Measurements from ENCODE around the gene ARRB1.
"Not testable (repeated sequence)": the region's sequence is repeated elsewhere in the genome, so short reads cannot be mapped to it uniquely, and the experiment has no call there.

Gene ARRB1

DNA sequence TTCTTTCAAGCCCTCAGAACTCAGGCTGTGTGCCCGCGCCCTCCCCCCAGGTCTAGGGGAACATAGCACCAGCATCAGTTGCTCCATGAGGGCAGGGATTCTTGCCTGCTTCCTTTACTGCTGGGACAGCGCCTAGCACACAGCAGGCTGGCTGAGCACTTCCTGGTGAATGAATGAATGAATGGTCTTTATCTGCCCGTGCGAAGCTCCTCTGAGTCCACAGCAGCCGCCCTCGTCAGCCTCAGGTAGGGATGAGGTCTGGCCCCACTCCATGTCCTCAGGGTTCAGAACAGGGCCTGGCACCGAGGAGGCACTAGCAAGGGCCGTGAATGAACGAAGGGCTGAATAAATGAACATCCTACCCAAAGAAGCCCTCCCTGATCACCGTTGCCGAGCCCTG, 27.3 kb downstream of the ARRB1 start:
- no peak for DNase-seq (ENCODE audit: low read depth in 2 of 2)

DNA sequence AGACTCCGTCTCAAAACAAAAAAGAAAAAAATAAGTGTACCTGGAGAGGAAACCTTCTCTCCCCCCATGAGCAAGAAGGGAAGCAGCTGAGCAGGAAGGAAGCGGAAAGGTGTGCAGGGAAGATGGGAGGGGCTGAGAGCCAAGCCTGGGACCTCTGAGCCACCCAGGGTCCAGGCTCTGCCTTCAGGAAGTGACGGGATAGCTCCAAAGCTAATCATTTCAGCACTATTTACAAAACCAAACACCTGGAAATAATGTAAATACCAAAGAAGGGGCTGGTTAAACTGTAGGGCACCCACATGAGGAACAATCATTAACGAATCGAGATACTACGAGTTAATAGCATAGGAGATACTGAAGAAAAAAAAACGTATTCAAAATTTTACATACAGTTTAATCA, 27.9 kb downstream of the ARRB1 start:
- no peak for DNase-seq (ENCODE audit: low read depth in 2 of 2)

DNA sequence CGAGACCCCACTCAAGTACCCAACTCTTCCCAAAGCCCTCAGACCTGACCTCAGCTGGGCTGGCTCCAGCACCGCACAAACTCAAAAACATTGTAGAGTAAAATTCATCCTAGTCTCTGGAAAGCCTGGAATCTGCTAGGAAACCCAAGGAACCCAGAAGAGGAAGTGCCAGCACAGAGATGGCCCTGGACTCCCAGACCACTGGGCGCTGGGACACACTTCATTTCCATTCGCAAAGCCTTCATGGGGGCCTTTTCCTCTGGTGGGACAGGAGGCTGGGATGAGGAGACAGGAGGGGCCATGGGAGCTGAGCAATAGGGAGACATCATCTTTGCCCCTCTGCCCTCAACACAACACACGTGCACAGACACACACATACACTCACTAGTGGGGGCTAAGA, 30.8 kb downstream of the ARRB1 start:
- no peak for DNase-seq (ENCODE audit: low read depth in 2 of 2)

DNA sequence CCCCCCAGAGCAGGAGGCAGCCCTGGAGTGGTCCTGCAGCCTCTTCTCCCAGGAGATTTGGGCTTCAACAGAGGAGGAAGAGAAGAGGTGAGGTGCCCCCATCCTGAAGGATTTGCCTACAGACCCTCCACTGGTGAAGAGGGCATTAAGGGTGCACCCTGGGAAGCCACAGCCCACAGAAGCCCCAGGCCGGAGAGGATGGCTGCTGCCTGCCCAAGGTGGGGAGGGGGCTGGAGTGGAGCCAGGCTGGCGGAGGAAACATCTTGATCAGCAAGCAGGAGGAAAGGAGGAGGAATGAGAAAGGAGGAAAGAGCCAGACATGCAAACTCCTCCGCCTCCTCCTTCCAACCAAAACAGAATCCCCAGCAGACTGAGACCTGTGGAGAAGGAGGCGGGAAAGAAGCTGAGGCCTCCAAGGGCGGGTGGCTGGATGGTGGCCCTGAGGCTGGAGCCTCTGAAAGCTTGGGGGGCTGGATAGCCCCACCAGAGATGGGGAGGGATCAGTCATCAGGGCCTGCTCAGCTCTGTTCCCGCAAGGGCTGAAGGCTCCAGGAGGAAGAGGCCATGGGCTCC, 31.3 kb downstream of the ARRB1 start:
- no peak for DNase-seq (ENCODE audit: low read depth in 2 of 2)

DNA sequence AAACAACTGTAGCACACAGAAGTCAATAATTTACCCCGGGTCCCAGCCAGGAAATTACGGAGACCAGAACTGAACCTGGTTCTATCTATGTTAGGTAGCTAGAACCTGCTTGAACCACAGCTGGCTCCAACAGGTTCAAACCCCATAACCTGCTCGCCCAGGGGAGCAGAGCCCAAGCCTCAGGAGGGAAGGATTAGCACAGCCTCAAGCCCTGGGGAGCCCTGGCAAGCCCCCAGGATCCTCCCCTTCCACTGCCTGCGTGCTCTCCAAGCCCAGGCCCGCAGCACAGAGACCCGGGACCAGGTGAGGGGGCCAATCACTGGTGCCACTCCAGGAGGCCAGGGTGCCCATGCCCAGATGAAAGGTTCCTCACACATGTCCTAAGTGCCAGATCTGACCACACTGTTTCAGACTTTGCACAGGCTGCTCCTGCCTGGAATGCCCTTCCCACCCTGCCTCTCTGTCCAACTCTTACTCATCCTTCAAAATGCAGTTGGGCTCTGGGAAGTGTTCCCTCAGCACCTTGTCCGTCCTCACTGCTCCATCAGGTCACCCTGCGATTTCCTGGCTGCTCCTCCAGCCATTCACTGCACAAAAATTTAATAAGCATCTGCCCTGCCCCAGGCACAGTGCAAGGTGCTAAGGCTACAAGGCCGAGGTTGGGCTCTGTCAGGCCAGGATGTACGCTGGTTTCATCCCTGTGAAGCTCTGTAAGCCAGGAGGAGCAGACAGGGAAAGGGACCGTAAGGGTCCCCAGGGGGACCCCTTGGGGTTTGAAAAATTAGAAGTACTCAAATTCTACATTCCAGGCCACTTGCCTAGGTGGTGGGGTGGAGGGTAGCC, 32.2 kb downstream of the ARRB1 start:
- no peak for DNase-seq (ENCODE audit: low read depth in 2 of 2)

DNA sequence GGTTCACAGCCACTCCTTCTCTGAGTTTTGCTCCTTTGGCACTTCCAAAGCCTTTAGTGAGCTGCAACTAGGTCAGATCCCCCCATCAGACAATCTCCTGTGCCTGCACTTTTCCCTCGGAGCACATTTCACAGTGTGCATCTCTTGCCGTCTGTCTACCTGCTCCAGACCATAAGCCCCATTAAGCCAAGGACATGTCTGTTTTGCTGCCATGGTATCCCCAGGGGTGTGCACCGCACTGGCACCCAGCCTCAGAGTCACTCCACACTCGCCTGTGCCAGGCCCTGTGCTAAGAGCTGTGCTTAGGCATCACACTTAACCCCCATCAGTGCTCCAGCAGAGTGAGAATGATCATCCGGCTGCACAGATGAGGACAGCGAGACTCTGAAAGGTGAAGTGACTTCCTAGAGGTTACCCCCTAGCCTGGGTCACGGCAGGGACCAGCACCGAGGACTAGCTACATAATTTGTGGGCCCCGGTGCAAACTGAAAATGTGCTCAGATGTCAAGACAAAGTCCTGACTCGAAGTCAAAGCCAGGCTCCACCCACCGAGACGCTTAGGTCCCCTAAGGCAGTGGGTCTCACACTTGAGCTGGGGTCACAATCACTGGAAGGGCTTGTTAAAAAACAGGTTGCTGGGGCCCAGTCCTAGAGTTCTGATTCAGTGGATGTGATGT, 33.9 kb downstream of the ARRB1 start:
- DNase-seq (ENCODE audit: low read depth in 2 of 2), result no peak

DNA sequence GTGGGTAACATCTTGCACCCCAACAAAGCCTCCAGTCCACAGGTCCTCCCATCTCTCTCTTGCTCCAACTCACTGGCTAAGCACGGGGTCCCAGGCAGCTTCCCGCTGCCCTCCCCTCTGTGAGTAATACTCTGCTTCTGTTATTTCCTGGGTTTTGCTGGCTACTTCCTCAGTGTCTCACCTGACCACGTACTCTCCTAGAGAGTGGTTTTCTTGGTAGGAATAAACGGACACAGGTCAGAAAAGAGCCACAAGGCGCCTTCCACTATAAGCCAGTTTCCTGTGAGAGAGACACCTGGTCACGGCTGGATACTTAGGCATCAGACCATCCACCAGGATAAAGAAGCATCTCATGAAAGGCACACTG, 36.0 kb downstream of the ARRB1 start:
- no peak for DNase-seq (ENCODE audit: low read depth in 2 of 2)

DNA sequence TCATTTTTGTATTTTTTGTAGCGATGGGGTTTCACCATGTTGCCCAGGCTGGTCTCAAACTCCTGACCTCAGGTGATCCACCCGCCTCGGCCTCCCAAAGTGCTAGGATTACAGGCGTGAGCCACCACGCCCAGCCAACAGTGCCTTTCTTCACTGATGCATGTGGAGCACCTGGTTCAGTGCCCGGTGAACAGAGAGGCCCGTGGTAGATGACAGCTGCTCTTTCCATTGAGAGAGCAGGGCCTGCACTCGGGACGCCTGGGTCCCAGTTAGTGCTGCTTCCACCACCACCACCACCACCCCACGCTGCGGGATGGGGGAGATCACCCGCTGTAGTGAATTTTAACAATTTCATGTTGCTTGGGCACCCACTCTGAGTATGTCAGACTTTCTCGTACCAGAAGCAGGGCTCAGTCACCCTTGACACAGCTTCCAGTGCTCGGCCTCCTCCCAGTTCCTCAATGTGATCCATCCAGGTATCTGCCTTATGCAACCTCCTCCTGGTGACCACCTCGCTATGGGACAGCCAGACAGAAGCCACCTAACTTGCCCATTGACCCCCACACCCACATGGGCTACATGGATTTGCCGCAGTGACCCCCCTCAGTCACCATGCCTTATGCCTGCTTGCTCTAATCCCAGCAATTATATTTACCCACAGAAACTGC, 36.6 kb downstream of the ARRB1 start:
- DNase-seq (ENCODE audit: low read depth in 2 of 2), result no peak

DNA sequence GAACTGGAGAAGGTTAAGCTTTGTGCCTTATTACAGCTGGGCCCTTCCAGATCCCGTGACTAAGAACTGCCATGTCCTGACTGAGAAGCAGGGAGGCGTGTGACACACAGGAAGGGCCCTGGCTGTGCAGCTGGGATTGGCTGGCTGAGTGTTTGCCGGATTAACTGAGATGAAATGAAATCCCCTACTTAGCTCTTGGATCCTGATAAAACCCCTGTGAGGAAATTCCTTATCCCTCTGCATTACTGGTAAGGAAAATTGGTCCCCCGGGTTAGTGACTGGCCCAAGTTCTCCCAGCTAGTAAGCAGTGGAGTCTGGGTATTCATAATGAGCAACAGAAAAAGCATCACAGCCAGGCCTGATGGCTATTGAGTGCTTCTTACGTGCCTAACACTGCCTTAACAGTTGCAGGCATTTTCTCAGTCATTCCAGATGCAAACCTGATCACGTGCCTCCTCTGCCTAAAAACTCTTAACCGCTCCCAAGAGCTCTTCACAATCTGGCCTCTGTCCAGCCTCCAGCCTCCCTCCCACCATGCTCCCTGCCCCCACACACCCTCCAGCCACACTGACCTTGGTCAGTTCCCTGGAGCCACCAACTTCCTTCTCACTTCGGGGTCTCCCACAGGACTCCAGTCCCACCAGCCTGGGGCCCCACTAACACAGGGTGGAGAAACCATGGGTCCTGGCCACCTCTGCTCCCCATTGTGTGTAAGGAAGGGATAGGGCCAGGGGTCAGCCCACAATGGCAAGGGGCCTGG, 37.8 kb downstream of the ARRB1 start:
- DNase-seq (ENCODE audit: low read depth in 2 of 2), result no peak

DNA sequence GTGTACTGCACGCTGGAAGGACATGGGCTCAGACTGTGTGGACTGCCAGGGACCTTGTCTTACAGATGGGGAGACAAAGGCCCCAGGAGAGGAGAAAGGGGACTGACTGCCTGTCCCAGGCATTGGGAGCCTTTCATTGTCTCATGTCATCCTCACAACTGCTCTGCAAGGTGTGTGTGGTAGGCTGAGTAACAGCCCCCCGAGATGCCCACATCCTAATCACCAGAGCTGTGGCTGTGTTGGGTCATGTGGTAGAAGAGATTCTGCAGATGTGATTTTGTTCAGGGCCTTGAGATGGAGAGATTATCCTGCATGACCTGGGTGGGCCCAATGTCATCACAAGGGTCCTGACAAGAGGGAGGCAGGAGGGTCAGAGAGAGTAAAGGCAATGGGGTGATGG, 39.1 kb downstream of the ARRB1 start:
- no peak for DNase-seq (ENCODE audit: low read depth in 2 of 2)

DNA sequence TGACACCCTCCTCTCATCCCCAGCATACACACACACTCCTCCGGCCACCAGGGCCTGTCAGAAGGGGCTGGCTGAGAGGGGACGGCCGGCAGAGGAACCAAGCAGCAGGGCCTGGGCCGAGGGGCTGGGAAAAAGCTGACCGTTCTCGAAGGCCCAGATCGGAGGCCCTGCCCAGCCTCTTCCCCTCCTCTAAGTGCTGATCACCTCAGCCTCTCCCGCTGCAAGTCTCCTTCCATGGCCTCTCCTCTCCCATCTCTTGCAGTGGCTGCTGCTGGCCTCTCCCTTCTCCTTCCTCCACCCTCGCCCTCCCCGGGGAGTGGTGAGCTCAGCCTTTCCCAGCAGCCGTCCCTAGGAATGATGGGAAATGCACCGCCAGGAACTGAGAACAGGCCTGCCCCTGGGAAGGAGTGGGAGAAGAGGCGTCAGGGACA, 39.6 kb downstream of the ARRB1 start:
- DNase-seq (ENCODE audit: low read depth in 2 of 2), result no peak

DNA sequence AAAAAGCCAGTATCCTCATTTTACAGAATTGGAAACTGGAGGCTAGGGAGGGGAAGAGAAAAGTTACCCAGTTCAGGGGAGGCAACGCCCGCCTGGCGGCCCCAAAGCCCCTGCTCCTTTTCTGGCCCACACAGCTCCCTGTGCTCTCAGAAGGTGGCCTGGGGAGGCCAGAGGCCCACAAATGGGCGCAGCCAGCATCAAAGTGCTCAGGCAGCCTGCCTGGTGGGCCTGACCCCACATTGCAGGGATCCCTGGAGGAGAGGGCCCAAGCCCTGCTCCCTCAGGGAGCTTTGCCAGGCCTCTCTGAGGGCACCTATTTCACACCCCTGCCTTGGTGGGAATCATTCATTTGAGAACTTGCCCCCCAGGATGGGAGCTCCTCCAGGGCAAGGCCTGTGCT, 42.5 kb downstream of the ARRB1 start:
- no peak for DNase-seq (ENCODE audit: low read depth in 2 of 2)

DNA sequence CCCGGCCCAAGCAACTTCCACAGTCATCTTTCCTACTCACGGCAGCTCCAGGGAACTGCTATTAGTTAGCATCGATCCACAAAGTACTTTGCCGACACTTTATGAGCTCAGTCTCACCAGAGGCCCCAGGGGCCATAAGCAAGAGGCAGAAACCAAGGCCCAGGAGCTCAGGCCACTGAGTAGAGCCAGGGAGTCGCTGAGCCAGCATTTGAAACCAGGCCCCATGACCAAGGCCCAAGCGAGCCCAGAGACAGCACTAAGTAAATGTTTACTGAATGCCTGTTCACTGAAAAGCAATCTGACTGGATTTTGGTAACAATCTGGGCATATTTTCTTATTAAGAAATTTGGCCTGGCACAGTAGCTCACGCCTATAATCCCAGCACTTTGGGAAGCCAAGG, 43.3 kb downstream of the ARRB1 start:
- DNase-seq (ENCODE audit: low read depth in 2 of 2), result no peak

DNA sequence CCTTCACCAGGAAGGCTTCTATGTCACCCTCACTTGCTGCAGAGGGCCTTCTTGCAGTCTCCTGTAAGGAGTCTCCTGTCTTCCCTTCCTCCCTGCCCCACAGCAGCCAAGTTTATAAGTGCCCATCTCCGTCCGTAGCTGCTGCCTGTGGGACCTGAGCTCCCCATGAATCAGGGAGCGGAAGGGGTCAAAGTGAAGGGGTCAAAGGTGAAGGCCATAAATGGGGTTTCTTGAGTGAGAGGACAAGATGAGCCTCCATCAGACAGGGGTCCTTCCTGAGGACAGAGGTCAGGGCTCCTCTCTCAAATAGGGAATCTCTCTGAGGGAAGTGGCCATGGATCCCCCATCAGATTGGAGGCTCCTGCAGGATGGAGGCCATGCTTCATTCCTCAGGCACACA, 44.4 kb downstream of the ARRB1 start:
- DNase-seq (ENCODE audit: low read depth in 2 of 2), result no peak

DNA sequence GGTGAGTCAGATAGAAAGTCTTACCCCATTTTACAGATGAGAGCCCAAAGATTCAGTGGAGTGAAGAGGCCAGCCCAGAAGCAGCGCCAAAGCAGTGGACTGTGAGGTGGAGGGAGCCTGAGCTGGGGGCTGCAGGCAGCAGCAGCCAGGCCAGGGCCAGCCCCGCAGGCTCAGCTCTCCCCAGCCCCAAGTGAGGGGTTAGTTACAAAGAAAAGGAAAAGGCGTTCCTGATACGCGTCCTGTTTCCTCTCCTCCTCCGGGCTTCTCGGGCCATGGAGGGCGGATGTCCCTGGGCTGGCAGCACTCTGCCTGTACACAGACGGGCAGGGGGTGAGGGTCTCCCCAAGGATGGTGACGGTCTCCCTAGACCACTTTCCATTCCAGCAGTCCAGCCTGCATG, 44.9 kb downstream of the ARRB1 start:
- no peak for DNase-seq (ENCODE audit: low read depth in 2 of 2)

DNA sequence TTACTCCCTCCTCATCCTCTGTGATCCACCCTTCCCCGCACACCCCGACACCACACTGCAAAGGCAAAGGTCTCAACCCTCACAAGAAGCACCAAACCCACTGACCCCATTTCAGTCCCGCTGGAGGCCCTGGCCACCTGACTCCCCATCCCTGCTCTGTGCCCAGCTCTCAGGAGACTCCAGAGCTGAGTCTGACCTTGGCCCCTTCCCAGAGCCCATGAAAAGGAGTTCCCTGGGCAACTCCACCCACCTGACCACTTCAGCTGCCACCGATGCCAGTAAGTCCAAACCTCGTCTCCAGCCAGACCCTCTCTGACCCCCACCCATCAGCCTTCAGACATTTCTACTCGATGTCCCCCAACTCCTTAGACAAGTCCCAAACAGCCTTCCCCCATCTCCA, 45.5 kb downstream of the ARRB1 start:
- no peak for DNase-seq (ENCODE audit: low read depth in 2 of 2)

DNA sequence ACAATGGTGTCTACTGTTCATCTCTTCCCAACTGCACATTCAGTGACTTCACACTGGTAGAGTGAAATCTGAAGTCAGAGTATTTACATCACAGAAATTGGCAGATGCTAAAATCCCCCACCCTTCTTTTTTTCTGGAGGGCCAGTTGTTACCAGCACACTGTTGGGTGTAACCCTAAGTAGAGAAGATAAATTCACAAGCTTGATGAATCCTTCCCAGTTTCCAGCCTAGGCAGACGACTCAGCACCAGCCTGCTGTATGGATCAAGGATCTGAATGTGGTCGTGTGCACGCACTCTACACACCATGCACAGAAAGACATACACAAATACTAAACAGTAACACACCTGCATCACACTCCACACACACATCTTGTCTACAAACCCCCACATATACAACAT, 46.0 kb downstream of the ARRB1 start:
- no peak for DNase-seq (ENCODE audit: low read depth in 2 of 2)

DNA sequence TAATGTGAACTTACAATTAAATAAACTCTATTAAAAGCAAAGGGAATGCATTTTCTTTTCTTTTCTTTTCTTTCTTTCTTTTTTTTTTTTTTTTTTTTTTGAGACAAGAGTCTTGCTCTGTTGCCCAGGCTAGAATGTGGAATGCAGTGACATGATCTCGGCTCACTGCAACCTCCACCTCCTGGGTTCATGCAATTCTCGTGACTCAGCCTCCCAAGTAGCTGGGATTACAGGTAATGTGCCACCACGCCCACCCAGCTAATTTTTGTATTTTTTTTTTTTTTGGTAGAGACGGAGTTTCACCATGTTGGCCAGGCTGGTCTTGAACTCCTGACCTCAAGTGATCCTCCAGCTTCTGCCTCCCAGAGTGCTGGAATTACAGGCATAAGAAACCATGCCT, 46.5 kb downstream of the ARRB1 start:
- DNase-seq (ENCODE audit: low read depth in 2 of 2), result not testable (repeated sequence)

DNA sequence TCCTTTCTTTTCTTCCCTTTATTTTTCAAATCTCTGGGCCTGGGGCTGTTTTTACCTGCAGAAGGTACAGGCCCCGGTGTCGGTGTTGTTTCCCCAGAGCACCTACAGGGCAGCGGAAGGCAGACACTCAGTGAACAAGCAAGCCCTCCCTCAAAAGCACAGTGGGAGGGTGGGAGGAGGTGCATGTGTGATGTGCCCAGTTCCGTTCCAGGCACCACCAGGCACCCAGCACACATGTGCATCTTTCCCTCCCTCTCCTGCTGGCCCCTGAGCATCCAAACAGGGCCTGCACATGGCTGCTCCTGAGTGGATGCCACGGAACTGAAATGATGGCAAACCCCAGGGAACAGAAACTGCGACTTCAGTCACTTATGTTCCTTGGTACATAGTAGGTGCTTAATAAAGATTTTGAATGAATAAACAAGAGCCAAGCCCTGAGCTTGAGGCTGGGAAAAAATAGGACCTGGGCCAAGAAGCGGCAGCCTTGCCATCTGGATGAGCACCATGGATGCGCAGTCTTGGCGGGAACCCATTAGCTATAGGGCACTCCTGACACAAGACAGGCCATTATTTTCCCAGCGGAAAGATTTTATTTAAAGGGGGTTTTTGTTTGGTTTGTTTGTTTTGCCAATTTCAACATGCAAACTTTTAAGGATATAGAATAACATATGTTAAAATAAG, 47.8 kb downstream of the ARRB1 start:
- DNase-seq (ENCODE audit: low read depth in 2 of 2), result no peak

DNA sequence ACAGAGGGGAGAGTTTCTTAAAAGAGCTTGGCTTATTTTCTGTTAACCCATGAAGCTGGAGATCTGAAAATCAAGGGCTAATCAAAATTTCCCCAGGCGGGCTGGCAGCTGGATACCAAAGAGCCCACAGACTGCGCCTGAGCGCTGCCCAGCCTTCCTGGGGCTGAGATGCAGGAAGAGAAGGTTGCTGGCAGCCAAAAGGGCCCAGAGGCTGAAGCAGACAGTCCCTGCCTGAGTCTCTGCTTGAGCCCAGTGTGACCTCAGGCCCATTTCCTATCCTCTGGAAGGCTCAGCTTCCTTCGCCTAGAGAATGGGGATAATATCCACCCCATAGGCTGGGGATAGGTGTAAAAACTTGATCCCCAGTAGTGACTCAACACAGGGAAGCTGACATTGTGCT, 49.1 kb downstream of the ARRB1 start:
- no peak for DNase-seq (ENCODE audit: low read depth in 2 of 2)

DNA sequence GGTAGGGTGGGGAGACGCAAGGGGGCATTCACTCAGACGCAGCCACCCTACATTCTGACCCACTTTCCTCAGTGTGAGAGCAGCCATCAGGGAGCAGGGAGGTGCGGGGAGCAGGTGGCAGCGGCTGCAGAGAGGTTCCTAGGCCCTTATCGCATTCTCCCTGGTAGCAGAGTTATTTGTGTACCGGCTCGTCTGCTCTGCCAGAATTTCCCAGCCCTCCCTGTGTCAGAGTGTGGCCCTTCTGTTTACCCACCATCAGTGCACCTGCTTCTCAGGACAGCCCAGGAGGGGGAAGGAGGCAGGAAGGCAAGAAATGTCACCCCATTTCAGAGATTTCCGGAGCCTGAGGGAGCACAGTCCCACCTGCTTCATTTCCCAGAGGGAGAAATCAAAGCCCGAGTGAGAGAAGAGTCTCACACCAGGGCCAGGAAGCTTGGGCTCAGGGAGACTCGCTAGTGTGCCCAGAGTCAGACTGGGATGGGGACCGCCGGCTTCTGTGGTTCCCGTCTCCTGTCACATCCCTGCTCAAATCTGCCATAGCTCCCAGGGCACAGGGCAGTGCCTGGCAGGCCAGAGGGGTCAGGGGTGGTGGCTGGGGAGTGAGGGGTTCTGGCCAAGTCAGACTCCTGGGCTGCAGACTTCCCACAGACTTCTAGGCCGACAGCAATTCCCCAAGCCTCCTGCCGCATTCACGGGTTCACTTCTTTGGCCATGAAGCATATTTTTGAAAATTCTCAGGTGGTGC, 49.7 kb downstream of the ARRB1 start:
- no peak for DNase-seq (ENCODE audit: low read depth in 2 of 2)
